Panc1 (cell line): Measurements from ENCODE around the gene KCNQ1. TPM values are rescaled to one million over a fixed set of nuclear protein-coding genes. Genes with fewer than 3 reads are reported as not detected.

Experiments used
- ATAC-seq: fragments of 200-7000 bp; cut with Tn5 transposase; 2 replicates; pipeline ENCODE4 v1.9.1; 2020; ENCODE audit warnings: mild to moderate bottlenecking, moderate library complexity
- BruUV-seq: library from RNA; stranded (reverse); fragments of 400-500 nt; replicated peaks from 2 replicates; lab custom pipeline; 2021; lab: Mats Ljungman, UMichigan
- CTCF ChIA-PET: fragments of 300-600 bp; sonication (Branson Sonifier 250); formaldehyde crosslinking; loops from one replicate; lab custom pipeline; 2022; ENCODE audit warnings: antibody characterized with exemption; lab: Charles Lee
- POLR2A ChIA-PET: fragments of 300-600 bp; sonication (Branson Sonifier 250); formaldehyde crosslinking; loops from one replicate; lab custom pipeline; 2022; ENCODE audit warnings: antibody characterized with exemption; lab: Charles Lee
- DNase-seq: peaks from one replicate; pipeline ENCODE4 v3.0.0-alpha.2; 2010; ENCODE audit warnings: low read depth, low spot score
- H3K27ac ChIP-seq: 2 replicates; pipeline ENCODE4 v1.5.1; 2011; ENCODE audit warnings: mild to moderate bottlenecking, low read length, inconsistent platforms
- H3K27me3 ChIP-seq: fragments of 200-500 bp; sonication (Bioruptor generic); 2 replicates; pipeline ENCODE4 v1.6.0; 2014; ENCODE audit warnings: low read length, inconsistent platforms; ENCODE audit not compliant: control insufficient read depth, insufficient read depth
- H3K36me3 ChIP-seq: fragments of 200-500 bp; sonication (Bioruptor generic); 2 replicates; pipeline ENCODE4 v1.5.1; 2014; ENCODE audit warnings: inconsistent platforms, mild to moderate bottlenecking, low read length, moderate library complexity; ENCODE audit not compliant: control insufficient read depth, insufficient read depth
- H3K4me1 ChIP-seq: 2 replicates; pipeline ENCODE4 v1.5.1; 2011; ENCODE audit warnings: inconsistent platforms, mild to moderate bottlenecking, low read length, moderate library complexity; ENCODE audit not compliant: control insufficient read depth, insufficient read depth
- H3K4me3 ChIP-seq, 2 experiments: 2 replicates each; pipeline ENCODE4 v1.5.1; 2011 to 2012; ENCODE audit warnings: low read depth in 2 of 2, low read length in 2 of 2, mild to moderate bottlenecking in 2 of 2, inconsistent platforms in 1 of 2, moderate library complexity in 1 of 2
- H3K9me3 ChIP-seq: fragments of 200-500 bp; sonication (Bioruptor generic); 2 replicates; pipeline ENCODE4 v1.5.1; 2014; ENCODE audit warnings: low read depth, mild to moderate bottlenecking, inconsistent platforms, low read length, moderate library complexity; ENCODE audit not compliant: control insufficient read depth, insufficient read depth
- CTCF ChIP-seq: fragments of 450-650 bp; IDR thresholded peaks from 2 replicates; pipeline ENCODE4 v1.5.1; 2017; ENCODE audit warnings: mild to moderate bottlenecking
- POLR2AphosphoS5 ChIP-seq: IDR thresholded peaks from 2 replicates; pipeline ENCODE4 v1.6.1; 2012; ENCODE audit warnings: mild to moderate bottlenecking, low read depth, low read length, moderate library complexity
- SIN3A ChIP-seq: IDR thresholded peaks from 2 replicates; pipeline ENCODE4 v1.6.1; 2012; ENCODE audit warnings: low read depth, mild to moderate bottlenecking, low read length, moderate library complexity, borderline replicate concordance; ENCODE audit not compliant: insufficient read depth
- TCF7L2 ChIP-seq: IDR thresholded peaks from 2 replicates; pipeline ENCODE4 v1.6.1; 2011; ENCODE audit warnings: mild to moderate bottlenecking, low read depth, low read length, inconsistent platforms
- in situ Hi-C: cut with HindIII; loops from 2 replicates; pipeline ENCODE4 v1.10.0; 2016; ENCODE audit warnings: low sequenced_read_pairs, low pct_unique_long_range_greater_than_20kb
- intact Hi-C: fragments of 100-400 bp; cut with micrococcal nuclease; formaldehyde crosslinking; loops from one replicate; pipeline ENCODE4 v1.10.0; 2022; ENCODE audit not compliant: unreplicated experiment
- total RNA-seq: library from RNA; stranded (reverse); gene quantifications from one replicate; pipeline ENCODE4 v1.2.1, GENCODE V29; 2021; ENCODE audit not compliant: unreplicated experiment
- TF ChIP-seq, protein P1 (sequence below), 2 experiments: IDR thresholded peaks; 2 replicates each; pipeline ENCODE4 v1.6.1; 2011 to 2012; ENCODE audit warnings: low read depth in 2 of 2, control low read depth in 1 of 2, low read length in 1 of 2, mild to moderate bottlenecking in 1 of 2, moderate library complexity in 1 of 2; ENCODE audit not compliant: insufficient read depth in 1 of 2

Gene KCNQ1
- total RNA-seq, 1 experiment from 2014 or later = 1.0 TPM

DNA sequence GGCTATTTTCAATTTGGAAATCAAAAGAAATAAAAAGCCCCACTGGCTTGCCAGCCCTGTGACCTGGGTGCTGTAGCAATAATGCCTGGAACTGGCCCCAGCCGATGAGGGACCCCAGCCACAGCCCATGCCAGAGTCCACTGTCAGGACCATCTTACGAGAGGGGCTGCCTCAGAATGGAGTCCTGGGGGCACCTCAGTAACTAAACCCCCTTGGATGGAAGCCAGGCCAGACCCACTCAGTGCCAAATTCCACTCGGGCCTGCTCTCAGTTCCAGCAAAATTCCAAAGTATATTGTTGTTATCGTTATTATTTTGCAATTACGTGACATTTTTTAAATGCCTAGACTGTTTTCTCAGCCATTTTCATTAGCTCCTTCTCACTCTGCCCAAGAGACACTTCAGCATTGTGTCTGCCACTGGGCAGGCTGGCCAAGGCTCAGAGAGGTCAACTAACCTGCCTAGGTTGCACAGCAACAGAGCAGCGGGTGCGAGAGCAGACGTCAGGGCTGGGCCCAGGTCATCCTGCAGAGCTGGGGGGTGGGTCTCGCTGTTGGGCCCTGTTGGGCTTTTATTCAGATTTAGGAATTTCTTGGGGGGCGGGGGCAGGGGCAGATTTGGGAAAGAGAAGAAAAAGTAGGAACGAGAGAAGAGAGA lies 421.2 kb downstream of the KCNQ1 start:
- DNase-seq (no peak), ATAC-seq (no peak)
- CTCF ChIA-PET = no interaction called here
- H3K36me3 ChIP-seq = no peaks in the 10 kb centered on the region
- no peaks in the 10 kb centered on the region for H3K9me3 ChIP-seq
- 0 out of 2 replicates have a peak, but pooled peaks cover 4% of the 10 kb centered on the region for H3K4me1 ChIP-seq
- no peaks in the 10 kb centered on the region for H3K27me3 ChIP-seq
- TF ChIP-seq, protein P1, sequence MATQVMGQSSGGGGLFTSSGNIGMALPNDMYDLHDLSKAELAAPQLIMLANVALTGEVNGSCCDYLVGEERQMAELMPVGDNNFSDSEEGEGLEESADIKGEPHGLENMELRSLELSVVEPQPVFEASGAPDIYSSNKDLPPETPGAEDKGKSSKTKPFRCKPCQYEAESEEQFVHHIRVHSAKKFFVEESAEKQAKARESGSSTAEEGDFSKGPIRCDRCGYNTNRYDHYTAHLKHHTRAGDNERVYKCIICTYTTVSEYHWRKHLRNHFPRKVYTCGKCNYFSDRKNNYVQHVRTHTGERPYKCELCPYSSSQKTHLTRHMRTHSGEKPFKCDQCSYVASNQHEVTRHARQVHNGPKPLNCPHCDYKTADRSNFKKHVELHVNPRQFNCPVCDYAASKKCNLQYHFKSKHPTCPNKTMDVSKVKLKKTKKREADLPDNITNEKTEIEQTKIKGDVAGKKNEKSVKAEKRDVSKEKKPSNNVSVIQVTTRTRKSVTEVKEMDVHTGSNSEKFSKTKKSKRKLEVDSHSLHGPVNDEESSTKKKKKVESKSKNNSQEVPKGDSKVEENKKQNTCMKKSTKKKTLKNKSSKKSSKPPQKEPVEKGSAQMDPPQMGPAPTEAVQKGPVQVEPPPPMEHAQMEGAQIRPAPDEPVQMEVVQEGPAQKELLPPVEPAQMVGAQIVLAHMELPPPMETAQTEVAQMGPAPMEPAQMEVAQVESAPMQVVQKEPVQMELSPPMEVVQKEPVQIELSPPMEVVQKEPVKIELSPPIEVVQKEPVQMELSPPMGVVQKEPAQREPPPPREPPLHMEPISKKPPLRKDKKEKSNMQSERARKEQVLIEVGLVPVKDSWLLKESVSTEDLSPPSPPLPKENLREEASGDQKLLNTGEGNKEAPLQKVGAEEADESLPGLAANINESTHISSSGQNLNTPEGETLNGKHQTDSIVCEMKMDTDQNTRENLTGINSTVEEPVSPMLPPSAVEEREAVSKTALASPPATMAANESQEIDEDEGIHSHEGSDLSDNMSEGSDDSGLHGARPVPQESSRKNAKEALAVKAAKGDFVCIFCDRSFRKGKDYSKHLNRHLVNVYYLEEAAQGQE (IDR thresholded peaks at IDR 0.05; ENCODE audit: insufficient read depth in 1 of 2, low read depth in 2 of 2, low read length in 1 of 2) = no peak
- TF ChIP-seq TCF7L2 (no peak), CTCF (no peak), POLR2AphosphoS5 (no peak), SIN3A (no peak)
- no peak overlapping the region for H3K4me3 ChIP-seq
- in situ Hi-C loops = no loop called here
- POLR2A ChIA-PET = no interaction called here
- intact Hi-C loops = no loop called here
- H3K27ac ChIP-seq = no peak overlapping the region
- no TSS peak for BruUV-seq

DNA sequence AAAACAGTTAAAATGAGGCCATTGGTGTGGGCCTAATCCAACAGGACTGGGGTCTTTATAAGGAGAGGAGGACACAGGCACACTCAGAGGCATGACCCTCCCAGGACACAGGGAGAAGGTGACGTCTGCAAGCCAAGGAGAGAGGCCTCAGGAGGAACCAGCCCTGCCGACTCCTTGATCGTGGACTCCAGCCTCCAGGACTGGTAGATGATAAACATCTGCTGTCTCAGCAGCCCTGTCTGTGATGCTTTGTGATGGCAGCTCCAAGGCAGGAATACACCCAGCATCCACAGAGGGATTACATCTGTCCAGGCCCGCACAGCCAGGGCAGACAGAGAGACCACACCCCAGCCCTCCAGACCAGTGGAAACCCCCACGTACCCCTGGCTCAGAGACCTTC lies 422.3 kb downstream of the KCNQ1 start:
- 0 out of 2 replicates have a peak, but pooled peaks cover 4% of the 10 kb centered on the region for H3K4me1 ChIP-seq
- no peaks in the 10 kb centered on the region for H3K36me3 ChIP-seq
- TF ChIP-seq, protein P1 (IDR thresholded peaks at IDR 0.05; ENCODE audit: insufficient read depth in 1 of 2, low read depth in 2 of 2, low read length in 1 of 2) = no peak
- TF ChIP-seq POLR2AphosphoS5 (no peak), TCF7L2 (no peak), SIN3A (no peak), CTCF (no peak)
- CTCF ChIA-PET = no interaction called here
- H3K27me3 ChIP-seq = no peaks in the 10 kb centered on the region
- no TSS peak for BruUV-seq
- no peak for DNase-seq
- POLR2A ChIA-PET = no interaction called here
- ATAC-seq = no peak
- intact Hi-C loops (no loop called here), in situ Hi-C loops (no loop called here)
- H3K4me3 ChIP-seq = no peak overlapping the region
- no peak overlapping the region for H3K27ac ChIP-seq
- no peaks in the 10 kb centered on the region for H3K9me3 ChIP-seq
